GM12878 (cell line): ENCODE data around the gene AP4S1. TPM values are rescaled to one million over a fixed set of nuclear protein-coding genes. Genes with fewer than 3 reads are reported as not detected.

Experiments
- ATAC-seq: fragments of 200-7000 bp; cut with Tn5 transposase; 3 replicates; pipeline ENCODE4 v1.9.1; 2020; ENCODE audit warnings: mild to moderate bottlenecking, moderate library complexity
- BruUV-seq: library from RNA; stranded (reverse); fragments of 400-500 nt; replicated peaks from 2 replicates; lab custom pipeline; 2021; lab: Mats Ljungman, UMichigan
- CTCF ChIA-PET: fragments of 300-600 bp; sonication (Branson Sonifier 250); formaldehyde crosslinking; extraction: SDS; loops from one replicate; lab custom pipeline; 2021; ENCODE audit warnings: inconsistent platforms; lab: Yijun Ruan, JAX
- POLR2A ChIA-PET: fragments of 350-600 bp; formaldehyde crosslinking; extraction: SDS; loops from one replicate; lab custom pipeline; 2021; ENCODE audit warnings: inconsistent platforms; lab: Charles Lee
- RAD21 ChIA-PET: fragments of 300-600 bp; sonication (Branson Sonifier 250); formaldehyde crosslinking; loops from one replicate; lab custom pipeline; 2023; ENCODE audit warnings: antibody characterized with exemption; ENCODE audit not compliant: unreplicated experiment; lab: Charles Lee
- SMC1A ChIA-PET: fragments of 300-600 bp; sonication (Branson Sonifier 250); formaldehyde crosslinking; loops from one replicate; lab custom pipeline; 2023; ENCODE audit not compliant: unreplicated experiment, uncharacterized antibody; lab: Charles Lee
- DNase-seq: peaks from one replicate; pipeline ENCODE4 v3.0.0-alpha.2; 2011; ENCODE audit warnings: low read depth, low spot score
- FAIRE-seq: peaks from 3 replicates; lab custom pipeline; 2011; peaks lifted over from hg19 to GRCh38; lab: Jason Lieb, UNC
- H2AFZ ChIP-seq: 2 replicates; pipeline ENCODE4 v1.6.0; 2011; ENCODE audit warnings: low read depth, low read length, control low read depth; ENCODE audit not compliant: control insufficient read depth
- H3K27ac ChIP-seq: 2 replicates; pipeline ENCODE4 v1.5.1; 2011; ENCODE audit warnings: control low read depth; ENCODE audit not compliant: control insufficient read depth, insufficient read depth
- H3K27me3 ChIP-seq, 2 experiments: replicated peaks in 1 of 2; 2 replicates each; pipeline versions ENCODE4 v1.6.0 to v1.6.1; 2011; ENCODE audit warnings: low read length in 1 of 2; ENCODE audit not compliant: control insufficient read depth in 2 of 2, insufficient read depth in 2 of 2
- H3K36me3 ChIP-seq, 2 experiments: 2 replicates each; pipeline ENCODE4 v1.5.1; 2011; ENCODE audit warnings: low read length in 1 of 2; ENCODE audit not compliant: control insufficient read depth in 2 of 2, insufficient read depth in 2 of 2
- H3K4me1 ChIP-seq: 2 replicates; pipeline ENCODE4 v1.6.1; 2011; ENCODE audit warnings: mild to moderate bottlenecking, low read length, moderate library complexity, mixed read lengths; ENCODE audit not compliant: control insufficient read depth, insufficient read depth
- H3K4me2 ChIP-seq: 2 replicates; pipeline ENCODE4 v1.6.0; 2011; ENCODE audit warnings: control low read depth; ENCODE audit not compliant: control insufficient read depth, insufficient read depth
- H3K4me3 ChIP-seq: fragments of 200-600 bp; sonication (generic); 2 replicates; pipeline ENCODE4 v1.5.1; 2016
- H3K79me2 ChIP-seq: 2 replicates; pipeline ENCODE4 v1.6.0; 2011; ENCODE audit warnings: low read length; ENCODE audit not compliant: control insufficient read depth, insufficient read depth
- H3K9ac ChIP-seq: 2 replicates; pipeline ENCODE4 v1.8.0; 2011; ENCODE audit warnings: low read length, control low read depth, mixed read lengths; ENCODE audit not compliant: control insufficient read depth, insufficient read depth
- H3K9me3 ChIP-seq: replicated peaks from 3 replicates; pipeline ENCODE4 v1.5.1; 2011; ENCODE audit warnings: mild to moderate bottlenecking, low read length; ENCODE audit not compliant: control insufficient read depth, insufficient read depth
- H4K20me1 ChIP-seq: 2 replicates; pipeline ENCODE4 v1.6.0; 2011; ENCODE audit not compliant: control insufficient read depth, insufficient read depth
- ASH2L ChIP-seq: fragments of 300-600, 200-600 bp; sonication (generic); IDR thresholded peaks from 2 replicates; pipeline ENCODE4 v1.6.1; 2017; ENCODE audit warnings: low read depth, mild to moderate bottlenecking, borderline replicate concordance
- CBFB ChIP-seq: IDR thresholded peaks from 2 replicates; pipeline ENCODE4 v1.6.1; 2016; ENCODE audit warnings: antibody characterized with exemption, low read depth
- CHD1 ChIP-seq: IDR thresholded peaks from 2 replicates; pipeline ENCODE4 v1.6.1; 2012; ENCODE audit warnings: low read depth, low read length, improper control_type of control experiment
- CREM ChIP-seq: IDR thresholded peaks from 2 replicates; pipeline ENCODE4 v1.6.1; 2014; ENCODE audit warnings: antibody characterized with exemption, low read depth
- DPF2 ChIP-seq: fragments of 450-650 bp; IDR thresholded peaks from 2 replicates; pipeline ENCODE4 v1.6.1; 2017; ENCODE audit warnings: mild to moderate bottlenecking
- EGR1 ChIP-seq, 2 experiments: IDR thresholded peaks; 1 replicate in 1 of 2; 2 replicates in 1 of 2; pipeline ENCODE4 v1.6.1; 2011 to 2012; ENCODE audit warnings: low read depth in 2 of 2, low read length in 2 of 2, borderline replicate concordance in 1 of 2, mild to moderate bottlenecking in 1 of 2, moderate library complexity in 1 of 2
- ELK1 ChIP-seq: IDR thresholded peaks from 2 replicates; pipeline ENCODE4 v1.6.1; 2012; ENCODE audit warnings: low read depth, low read length, improper control_type of control experiment
- EP300 ChIP-seq, 2 experiments: fragments of 150-350 bp in 1 of 2; IDR thresholded peaks; 2 replicates each; pipeline ENCODE4 v1.6.1; 2011 to 2012; ENCODE audit warnings: low read depth in 2 of 2, low read length in 2 of 2, borderline replicate concordance in 1 of 2, improper control_type of control experiment in 1 of 2, inconsistent platforms in 1 of 2; ENCODE audit not compliant: control insufficient read depth in 1 of 2
- HDAC2 ChIP-seq: fragments of 200-600 bp; sonication (generic); IDR thresholded peaks from 2 replicates; pipeline ENCODE4 v1.6.1; 2017
- MEF2A ChIP-seq: IDR thresholded peaks from 2 replicates; pipeline ENCODE4 v1.6.1; 2011; ENCODE audit warnings: low read depth, mild to moderate bottlenecking, low read length, moderate library complexity; ENCODE audit not compliant: insufficient read depth
- MYB ChIP-seq: fragments of 150-350 bp; IDR thresholded peaks from 2 replicates; pipeline ENCODE4 v1.6.1; 2014; ENCODE audit warnings: mild to moderate bottlenecking, low read depth, low read length, borderline replicate concordance
- REST ChIP-seq: IDR thresholded peaks from 2 replicates; pipeline ENCODE4 v1.6.1; 2012; ENCODE audit warnings: mild to moderate bottlenecking, low read depth, low read length
- TBL1XR1 ChIP-seq: IDR thresholded peaks from 2 replicates; pipeline ENCODE4 v1.6.1; 2012; ENCODE audit warnings: low read depth, low read length, improper control_type of control experiment
- TCF12 ChIP-seq: IDR thresholded peaks from 2 replicates; pipeline ENCODE4 v1.6.1; 2011; ENCODE audit warnings: low read depth, mild to moderate bottlenecking, low read length
- ZNF207 ChIP-seq: fragments of 450-650 bp; IDR thresholded peaks from 2 replicates; pipeline ENCODE4 v1.6.1; 2014; ENCODE audit warnings: antibody characterized with exemption, mild to moderate bottlenecking, borderline replicate concordance
- ZNF384 ChIP-seq: IDR thresholded peaks from 2 replicates; pipeline ENCODE4 v1.6.1; 2012; ENCODE audit warnings: low read depth, mild to moderate bottlenecking, low read length, improper control_type of control experiment, borderline replicate concordance
- ZSCAN29 ChIP-seq: fragments of 450-650 bp; IDR thresholded peaks from 2 replicates; pipeline ENCODE4 v1.6.1; 2017; ENCODE audit warnings: mild to moderate bottlenecking, moderate library complexity
- WGBS: methylation state at CpG from one replicate; pipeline ENCODE4 v1.1.6; 2016; ENCODE audit warnings: low lambda C conversion rate; ENCODE audit not compliant: insufficient replicate concordance, insufficient coverage; ENCODE audit errors: missing lambda C conversion rate; 5-methylcytosine and 5-hydroxymethylcytosine counted together
- in situ Hi-C: fragments of 300-500 bp; cut with MboI; formaldehyde crosslinking; loops from 9 replicates; pipeline ENCODE4 v1.14.3; 2018; ENCODE audit warnings: mixed read lengths
- intact Hi-C: fragments of 100-400 bp; cut with micrococcal nuclease; formaldehyde crosslinking; loops from one replicate; pipeline ENCODE4 v1.14.2; 2022; ENCODE audit not compliant: unreplicated experiment
- polyA plus RNA-seq, 11 experiments: library from polyadenylated mRNA; depleted of rRNA in 4 of 11; unstranded in 6 of 11; stranded (reverse) in 5 of 11; fragments of >200 nt; fragmentation: Nextera tagmentation in 4 of 11; fragmentation: Illumina TruSeq in 1 of 11; extraction: Ambion mirVana in 4 of 11; extraction: Trizol in 1 of 11; gene quantifications; 1 replicate in 1 of 11; 2 replicates in 10 of 11; pipeline versions ENCODE4 v1.2.1 to v1.2.3, GENCODE V29; 2011 to 2016; ENCODE audit warnings: inconsistent platforms in 2 of 11, missing spikeins in 2 of 11, low read depth in 1 of 11
- total RNA-seq, 4 experiments: library from RNA; depleted of rRNA in 3 of 4; stranded (reverse); fragments of >200 nt in 3 of 4; fragmentation: Illumina TruSeq in 1 of 4; extraction: Trizol in 1 of 4; gene quantifications; 2 replicates each; pipeline versions ENCODE4 v1.2.1 to v1.2.3, GENCODE V29; 2013 to 2021
- TF ChIP-seq, protein P1 (sequence below): IDR thresholded peaks from 2 replicates; pipeline ENCODE4 v1.6.1; 2012; ENCODE audit warnings: low read length, inconsistent platforms
- TF ChIP-seq, protein P2 (sequence below): fragments of 450-650 bp; IDR thresholded peaks from 2 replicates; pipeline ENCODE4 v1.6.1; 2017; ENCODE audit warnings: low read depth, mild to moderate bottlenecking, moderate library complexity

AP4S1 gene
- total and polyA plus RNA-seq, 10 of the 15 experiments (the other 5 are each of a cell fraction or from before 2014, with no cell fraction given) = 3.6 to 9.0 (median 5.7) TPM

DNA sequence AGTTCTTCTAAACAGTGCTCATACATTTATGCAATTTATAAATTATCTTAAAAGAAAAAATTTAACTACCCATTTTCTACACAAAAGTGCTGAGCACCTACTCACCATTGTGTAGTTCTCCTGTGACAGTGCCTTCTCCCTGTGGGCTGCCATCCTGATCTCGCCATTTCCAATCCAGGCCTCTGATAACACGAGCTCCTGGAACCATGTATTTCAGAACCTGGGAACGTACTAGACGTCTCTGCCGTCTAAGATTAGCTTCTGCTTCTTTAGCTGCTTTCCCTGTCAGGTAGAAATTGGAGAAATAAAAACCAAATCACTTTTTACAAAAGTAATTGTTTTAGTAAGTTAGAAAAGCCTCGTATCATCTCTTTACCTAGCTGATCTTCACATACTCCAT is 107.7 kb downstream of the AP4S1 start:
- Histone ChIP-seq H4K20me1 (no peaks in the 10 kb centered on the region; the same call in 1 of the 2 replicates), H3K27me3 (no peaks in the 10 kb centered on the region), H3K9ac (no peak overlapping the region), H3K27ac (no peak overlapping the region), H3K4me2 (no peak overlapping the region), H3K36me3 (peaks cover 11 to 32% of the 10 kb centered on the region in 2 experiments), H3K4me3 (no peak overlapping the region), H3K79me2 (no peaks in the 10 kb centered on the region), H3K9me3 (no peaks in the 10 kb centered on the region), H2AFZ (no peak overlapping the region), H3K4me1 (peaks cover 11% of the 10 kb centered on the region)
- no peak for ATAC-seq
- SMC1A ChIA-PET = no interaction called here
- CTCF ChIA-PET = interaction anchor here (0.6 kb wide), 1 partner anchor 112 kb away, joined by 3 read pairs; no protein-coding TSS in a partner anchor
- BruUV-seq = TSS peak; percentile 8
- POLR2A ChIA-PET = no interaction called here
- in situ Hi-C loops = no loop called here
- RAD21 ChIA-PET = no interaction called here
- DNase-seq = no peak
- intact Hi-C loops = no loop called here
- FAIRE-seq = no peak
- WGBS = 97% methylated on average over 6 of the region's 6 CpGs
- TF ChIP-seq CREM = no peak
- TF ChIP-seq, protein P1, sequence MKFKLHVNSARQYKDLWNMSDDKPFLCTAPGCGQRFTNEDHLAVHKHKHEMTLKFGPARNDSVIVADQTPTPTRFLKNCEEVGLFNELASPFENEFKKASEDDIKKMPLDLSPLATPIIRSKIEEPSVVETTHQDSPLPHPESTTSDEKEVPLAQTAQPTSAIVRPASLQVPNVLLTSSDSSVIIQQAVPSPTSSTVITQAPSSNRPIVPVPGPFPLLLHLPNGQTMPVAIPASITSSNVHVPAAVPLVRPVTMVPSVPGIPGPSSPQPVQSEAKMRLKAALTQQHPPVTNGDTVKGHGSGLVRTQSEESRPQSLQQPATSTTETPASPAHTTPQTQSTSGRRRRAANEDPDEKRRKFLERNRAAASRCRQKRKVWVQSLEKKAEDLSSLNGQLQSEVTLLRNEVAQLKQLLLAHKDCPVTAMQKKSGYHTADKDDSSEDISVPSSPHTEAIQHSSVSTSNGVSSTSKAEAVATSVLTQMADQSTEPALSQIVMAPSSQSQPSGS = no peak
- TF ChIP-seq MEF2A = no peak
- no peak for TF ChIP-seq ZNF207
- TF ChIP-seq, protein P2, sequence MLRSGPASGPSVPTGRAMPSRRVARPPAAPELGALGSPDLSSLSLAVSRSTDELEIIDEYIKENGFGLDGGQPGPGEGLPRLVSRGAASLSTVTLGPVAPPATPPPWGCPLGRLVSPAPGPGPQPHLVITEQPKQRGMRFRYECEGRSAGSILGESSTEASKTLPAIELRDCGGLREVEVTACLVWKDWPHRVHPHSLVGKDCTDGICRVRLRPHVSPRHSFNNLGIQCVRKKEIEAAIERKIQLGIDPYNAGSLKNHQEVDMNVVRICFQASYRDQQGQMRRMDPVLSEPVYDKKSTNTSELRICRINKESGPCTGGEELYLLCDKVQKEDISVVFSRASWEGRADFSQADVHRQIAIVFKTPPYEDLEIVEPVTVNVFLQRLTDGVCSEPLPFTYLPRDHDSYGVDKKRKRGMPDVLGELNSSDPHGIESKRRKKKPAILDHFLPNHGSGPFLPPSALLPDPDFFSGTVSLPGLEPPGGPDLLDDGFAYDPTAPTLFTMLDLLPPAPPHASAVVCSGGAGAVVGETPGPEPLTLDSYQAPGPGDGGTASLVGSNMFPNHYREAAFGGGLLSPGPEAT = no peak
- no peak for TF ChIP-seq EP300 (IDR thresholded peaks at IDR 0.05; ENCODE audit: borderline replicate concordance in 1 of 2, control insufficient read depth in 1 of 2, low read depth in 2 of 2, low read length in 2 of 2)
- no peak for TF ChIP-seq DPF2
- no peak for TF ChIP-seq ZSCAN29
- no peak for TF ChIP-seq TBL1XR1
- TF ChIP-seq TCF12 = no peak
- TF ChIP-seq CHD1 = no peak
- TF ChIP-seq EGR1 (IDR thresholded peaks at IDR 0.05; ENCODE audit: borderline replicate concordance in 1 of 2, low read depth in 2 of 2, low read length in 2 of 2) = no peak
- no peak for TF ChIP-seq HDAC2
- no peak for TF ChIP-seq ELK1
- TF ChIP-seq MYB = no peak
- no peak for TF ChIP-seq ZNF384
- no peak for TF ChIP-seq ASH2L
- TF ChIP-seq CBFB = no peak
- no peak for TF ChIP-seq REST
